Measurements from ENCODE around the gene NFU1.
"Not testable (repeated sequence)": the region's sequence is repeated elsewhere in the genome, so short reads cannot be mapped to it uniquely, and the experiment has no call there.

Gene NFU1

GRCh38 chr2:69449906-69450305, 12.7 kb upstream of the NFU1 start:
- Histone ChIP-seq H3K4me1 (ENCODE audit: control insufficient read depth, insufficient read depth, low read length) (no peaks in the 10 kb centered on the region), H3K4me2 (ENCODE audit: low read length) (no peak overlapping the region), H3K9ac (ENCODE audit: low read depth, low read length) (no peak overlapping the region), H3K9me3 (replicated peaks; ENCODE audit: low read length) (no peaks in the 10 kb centered on the region), H3K4me3 (ENCODE audit: low read length) (no peak overlapping the region), H3K27me3 (ENCODE audit: control insufficient read depth, insufficient read depth, low read length) (no peaks in the 10 kb centered on the region), H3K36me3 (ENCODE audit: insufficient read depth, low read length) (no peaks in the 10 kb centered on the region)

- H3K9ac ChIP-seq (ENCODE audit: low read depth, low read length); H3K4me1 ChIP-seq (ENCODE audit: control insufficient read depth, insufficient read depth, low read length); H3K9me3 ChIP-seq (replicated peaks; ENCODE audit: low read length); H3K4me3 ChIP-seq (ENCODE audit: low read length); H3K27me3 ChIP-seq (ENCODE audit: control insufficient read depth, insufficient read depth, low read length); H3K36me3 ChIP-seq (ENCODE audit: insufficient read depth, low read length); H3K4me2 ChIP-seq (ENCODE audit: low read length): not testable (repeated sequence)
Observed at GRCh38 chr2:69443673-69444072, 6.4 kb upstream of the NFU1 start.

- peaks cover 13% of the 10 kb centered on the region for H3K4me1 ChIP-seq (ENCODE audit: control insufficient read depth, insufficient read depth, low read length)
- not testable (repeated sequence) for H3K36me3 ChIP-seq (ENCODE audit: insufficient read depth, low read length); H3K27me3 ChIP-seq (ENCODE audit: control insufficient read depth, insufficient read depth, low read length); H3K9me3 ChIP-seq (replicated peaks; ENCODE audit: low read length); H3K4me3 ChIP-seq (ENCODE audit: low read length); H3K4me2 ChIP-seq (ENCODE audit: low read length); H3K9ac ChIP-seq (ENCODE audit: low read depth, low read length)
Observed at GRCh38 chr2:69439499-69439898, 2.3 kb upstream of the NFU1 start.

- no peaks in the 10 kb centered on the region for H3K36me3 ChIP-seq (ENCODE audit: insufficient read depth, low read length)
Observed at GRCh38 chr2:69438580-69438979, 1.3 kb upstream of the NFU1 start.

GRCh38 chr2:69437751-69438154, 518 bp upstream of the NFU1 start:
- no peaks in the 10 kb centered on the region for H3K9me3 ChIP-seq (replicated peaks; ENCODE audit: low read length)
- peaks cover 13% of the 10 kb centered on the region for H3K4me1 ChIP-seq (ENCODE audit: control insufficient read depth, insufficient read depth, low read length)
- peak overlapping the region; percentile 79 for H3K4me2 ChIP-seq (ENCODE audit: low read length)
- H3K27me3 ChIP-seq (ENCODE audit: control insufficient read depth, insufficient read depth, low read length) = no peaks in the 10 kb centered on the region
- H3K36me3 ChIP-seq (ENCODE audit: insufficient read depth, low read length) = no peaks in the 10 kb centered on the region
- peak overlapping the region; percentile 92 for H3K9ac ChIP-seq (ENCODE audit: low read depth, low read length)
- peak overlapping the region; percentile 89 for H3K4me3 ChIP-seq (ENCODE audit: low read length)

More at GRCh38 chr2:69438580-69438979, 1.3 kb upstream of the NFU1 start:
- no peak overlapping the region for H3K4me2 ChIP-seq (ENCODE audit: low read length)
- H3K9me3 ChIP-seq (replicated peaks; ENCODE audit: low read length) = no peaks in the 10 kb centered on the region
- no peaks in the 10 kb centered on the region for H3K27me3 ChIP-seq (ENCODE audit: control insufficient read depth, insufficient read depth, low read length)
- H3K4me3 ChIP-seq (ENCODE audit: low read length) = no peak overlapping the region
- no peak overlapping the region for H3K9ac ChIP-seq (ENCODE audit: low read depth, low read length)
- peaks cover 13% of the 10 kb centered on the region for H3K4me1 ChIP-seq (ENCODE audit: control insufficient read depth, insufficient read depth, low read length)

GRCh38 chr2:69436596-69436937, 668 bp downstream of the NFU1 start:
- Histone ChIP-seq H3K4me3 (ENCODE audit: low read length) (peak overlapping the region; percentile 89), H3K36me3 (ENCODE audit: insufficient read depth, low read length) (peaks cover 3% of the 10 kb centered on the region), H3K9ac (ENCODE audit: low read depth, low read length) (peak overlapping the region; percentile 92), H3K4me2 (ENCODE audit: low read length) (peak overlapping the region; percentile 79), H3K4me1 (ENCODE audit: control insufficient read depth, insufficient read depth, low read length) (peaks cover 13% of the 10 kb centered on the region), H3K9me3 (replicated peaks; ENCODE audit: low read length) (no peaks in the 10 kb centered on the region), H3K27me3 (ENCODE audit: control insufficient read depth, insufficient read depth, low read length) (no peaks in the 10 kb centered on the region)

GRCh38 chr2:69434753-69435152, 2.5 kb downstream of the NFU1 start:
- H3K36me3 ChIP-seq (ENCODE audit: insufficient read depth, low read length) = peaks cover 12% of the 10 kb centered on the region
- H3K27me3 ChIP-seq (ENCODE audit: control insufficient read depth, insufficient read depth, low read length) = no peaks in the 10 kb centered on the region
- no peak overlapping the region for H3K9ac ChIP-seq (ENCODE audit: low read depth, low read length)
- no peak overlapping the region for H3K4me3 ChIP-seq (ENCODE audit: low read length)
- H3K4me1 ChIP-seq (ENCODE audit: control insufficient read depth, insufficient read depth, low read length) = peaks cover 13% of the 10 kb centered on the region
- H3K9me3 ChIP-seq (replicated peaks; ENCODE audit: low read length) = no peaks in the 10 kb centered on the region
- H3K4me2 ChIP-seq (ENCODE audit: low read length) = no peak overlapping the region

- Histone ChIP-seq H3K4me1 (ENCODE audit: control insufficient read depth, insufficient read depth, low read length) (no peaks in the 10 kb centered on the region), H3K4me2 (ENCODE audit: low read length) (no peak overlapping the region), H3K4me3 (ENCODE audit: low read length) (no peak overlapping the region), H3K9ac (ENCODE audit: low read depth, low read length) (no peak overlapping the region), H3K27me3 (ENCODE audit: control insufficient read depth, insufficient read depth, low read length) (no peaks in the 10 kb centered on the region), H3K36me3 (ENCODE audit: insufficient read depth, low read length) (peaks cover 28% of the 10 kb centered on the region), H3K9me3 (replicated peaks; ENCODE audit: low read length) (no peaks in the 10 kb centered on the region)
Observed at GRCh38 chr2:69429491-69430183, 7.6 kb downstream of the NFU1 start.

GRCh38 chr2:69428981-69429380, 8.3 kb downstream of the NFU1 start:
- no peaks in the 10 kb centered on the region for H3K9me3 ChIP-seq (replicated peaks; ENCODE audit: low read length)
- no peak overlapping the region for H3K9ac ChIP-seq (ENCODE audit: low read depth, low read length)
- H3K36me3 ChIP-seq (ENCODE audit: insufficient read depth, low read length) = peaks cover 28% of the 10 kb centered on the region
- no peak overlapping the region for H3K4me3 ChIP-seq (ENCODE audit: low read length)
- no peak overlapping the region for H3K4me2 ChIP-seq (ENCODE audit: low read length)
- no peaks in the 10 kb centered on the region for H3K27me3 ChIP-seq (ENCODE audit: control insufficient read depth, insufficient read depth, low read length)
- no peaks in the 10 kb centered on the region for H3K4me1 ChIP-seq (ENCODE audit: control insufficient read depth, insufficient read depth, low read length)

- H3K27me3 ChIP-seq (ENCODE audit: control insufficient read depth, insufficient read depth, low read length) = no peaks in the 10 kb centered on the region
- H3K9me3 ChIP-seq (replicated peaks; ENCODE audit: low read length) = no peaks in the 10 kb centered on the region
- no peak overlapping the region for H3K9ac ChIP-seq (ENCODE audit: low read depth, low read length)
- no peak overlapping the region for H3K4me2 ChIP-seq (ENCODE audit: low read length)
- H3K4me3 ChIP-seq (ENCODE audit: low read length) = no peak overlapping the region
- H3K4me1 ChIP-seq (ENCODE audit: control insufficient read depth, insufficient read depth, low read length) = no peaks in the 10 kb centered on the region
- H3K36me3 ChIP-seq (ENCODE audit: insufficient read depth, low read length) = peaks cover 13% of the 10 kb centered on the region
Observed at GRCh38 chr2:69424419-69424818, 12.8 kb downstream of the NFU1 start.

- H3K9ac ChIP-seq (ENCODE audit: low read depth, low read length) = no peak overlapping the region
- no peaks in the 10 kb centered on the region for H3K9me3 ChIP-seq (replicated peaks; ENCODE audit: low read length)
- H3K27me3 ChIP-seq (ENCODE audit: control insufficient read depth, insufficient read depth, low read length) = no peaks in the 10 kb centered on the region
- H3K4me3 ChIP-seq (ENCODE audit: low read length) = no peak overlapping the region
- no peaks in the 10 kb centered on the region for H3K4me1 ChIP-seq (ENCODE audit: control insufficient read depth, insufficient read depth, low read length)
- H3K4me2 ChIP-seq (ENCODE audit: low read length) = no peak overlapping the region
- H3K36me3 ChIP-seq (ENCODE audit: insufficient read depth, low read length) = peaks cover 8% of the 10 kb centered on the region
Observed at GRCh38 chr2:69422198-69422597, 15.0 kb downstream of the NFU1 start.

GRCh38 chr2:69419111-69419510, 18.1 kb downstream of the NFU1 start:
- not testable (repeated sequence) for H3K9me3 ChIP-seq (replicated peaks; ENCODE audit: low read length); H3K4me3 ChIP-seq (ENCODE audit: low read length); H3K27me3 ChIP-seq (ENCODE audit: control insufficient read depth, insufficient read depth, low read length); H3K4me2 ChIP-seq (ENCODE audit: low read length); H3K9ac ChIP-seq (ENCODE audit: low read depth, low read length); H3K4me1 ChIP-seq (ENCODE audit: control insufficient read depth, insufficient read depth, low read length)
- peaks cover 11% of the 10 kb centered on the region for H3K36me3 ChIP-seq (ENCODE audit: insufficient read depth, low read length)
